HG02938 (cell line): ENCODE results near the gene FAM89A.

Experiments
- ATAC-seq: cut with Tn5 transposase; IDR thresholded peaks from one replicate; pipeline ENCODE4 v1.9.1; 2021; ENCODE audit warnings: mild to moderate bottlenecking, moderate library complexity; ENCODE audit not compliant: unreplicated experiment

Gene FAM89A

DNA sequence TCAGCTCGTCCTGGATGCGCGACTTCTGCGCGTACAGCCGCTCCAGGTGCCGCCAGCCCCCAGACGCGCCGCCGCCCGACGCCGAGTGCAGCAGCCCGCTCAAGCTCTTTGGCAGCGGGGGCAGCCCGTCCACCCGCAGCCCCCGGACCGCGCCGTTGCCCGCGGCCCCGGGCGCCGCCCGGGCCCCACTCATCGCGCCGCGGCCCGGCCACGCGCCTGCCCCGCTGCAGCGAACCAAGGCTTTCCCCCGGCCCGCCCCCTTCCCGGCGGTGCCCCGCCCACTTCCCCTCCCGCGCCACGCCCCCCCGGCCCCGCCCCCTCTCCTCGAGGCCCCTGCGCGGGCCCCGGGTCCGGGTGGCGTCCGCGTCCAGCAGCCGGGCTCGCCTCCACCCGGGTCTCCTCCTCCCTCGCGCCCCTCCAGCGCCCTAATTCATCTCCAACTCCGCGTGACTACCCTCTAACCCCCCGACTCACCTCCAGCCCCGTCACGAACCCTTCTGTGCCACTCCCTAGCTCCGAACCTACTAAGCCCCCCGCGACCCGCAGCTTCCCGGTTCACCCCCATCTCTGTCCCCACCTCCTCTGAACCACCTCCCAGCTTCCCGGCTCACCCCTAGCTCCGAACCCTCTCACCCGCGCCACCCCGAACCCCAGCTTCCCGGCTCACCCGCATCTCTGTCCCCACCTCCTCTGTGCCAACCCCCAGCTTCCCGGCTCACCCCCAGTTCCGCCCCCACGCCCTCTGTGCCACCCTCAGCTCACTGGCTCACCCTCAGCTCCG lies at the start of gene FAM89A:
Gene FAM89A, minus strand, starts transcription at position 236 of the 781 bp plus-strand sequence. Its CDS starts 43 bp downstream, at position 193.
- ATAC-seq, result peak; percentile 48

DNA sequence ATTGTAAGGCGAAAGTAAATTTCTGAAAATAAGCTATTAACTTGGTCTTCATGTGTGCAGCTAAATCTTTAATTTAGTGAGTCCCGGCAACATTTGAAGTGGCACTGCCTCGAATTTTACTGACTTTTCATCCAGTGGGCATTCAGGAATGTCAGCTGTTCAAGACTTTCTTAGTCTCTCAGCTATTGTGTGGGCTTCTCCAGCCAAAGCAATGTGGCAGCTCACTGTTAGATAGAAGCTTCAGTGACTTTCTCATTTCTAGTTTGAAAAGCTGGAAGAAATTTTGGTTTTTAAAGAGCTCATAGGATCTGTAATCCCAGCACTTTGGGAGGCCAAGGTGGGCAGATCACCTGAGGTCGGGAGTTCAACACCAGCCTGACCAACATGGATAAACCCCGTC lies 44.3 kb upstream of the FAM89A start:
- ATAC-seq, result no peak

DNA sequence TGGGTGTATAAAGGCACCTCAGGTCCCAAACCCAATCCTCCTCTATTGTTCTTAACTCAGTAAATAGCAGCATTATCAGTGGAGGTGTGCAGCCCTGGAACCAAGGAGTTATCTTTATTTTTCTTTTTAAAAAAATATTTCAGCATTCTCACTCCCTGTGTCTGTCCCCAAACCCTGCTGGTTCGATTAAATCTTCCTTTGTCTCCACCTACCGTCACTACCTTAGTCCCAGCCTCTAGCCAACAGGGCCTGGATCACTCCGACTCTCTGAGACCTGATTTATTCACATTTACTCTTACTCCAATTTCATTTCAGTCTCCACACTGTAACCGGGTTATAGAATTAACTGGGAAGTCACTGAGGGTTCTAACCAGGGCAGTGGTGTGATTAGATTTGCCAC lies 39.1 kb upstream of the FAM89A start:
- no peak for ATAC-seq

DNA sequence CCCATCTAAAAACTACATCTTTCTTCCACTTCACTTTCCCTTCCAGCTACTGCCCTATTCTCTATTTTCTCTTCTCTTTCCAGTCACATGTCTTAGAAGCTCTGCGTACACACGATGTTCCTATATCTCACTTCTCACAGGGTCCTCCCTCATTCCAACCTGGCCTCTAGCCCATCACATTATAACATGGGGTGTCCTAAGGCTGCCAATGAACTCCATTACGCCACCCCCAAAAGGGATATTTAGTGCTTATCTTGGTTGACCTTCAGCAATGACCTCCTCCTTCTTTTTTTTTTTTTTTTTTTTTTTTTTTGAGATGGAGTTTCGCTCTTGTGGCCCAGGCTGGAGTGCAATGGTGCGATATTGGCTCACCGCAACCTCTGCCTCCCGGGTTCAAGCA lies 38.2 kb upstream of the FAM89A start:
- no peak for ATAC-seq

DNA sequence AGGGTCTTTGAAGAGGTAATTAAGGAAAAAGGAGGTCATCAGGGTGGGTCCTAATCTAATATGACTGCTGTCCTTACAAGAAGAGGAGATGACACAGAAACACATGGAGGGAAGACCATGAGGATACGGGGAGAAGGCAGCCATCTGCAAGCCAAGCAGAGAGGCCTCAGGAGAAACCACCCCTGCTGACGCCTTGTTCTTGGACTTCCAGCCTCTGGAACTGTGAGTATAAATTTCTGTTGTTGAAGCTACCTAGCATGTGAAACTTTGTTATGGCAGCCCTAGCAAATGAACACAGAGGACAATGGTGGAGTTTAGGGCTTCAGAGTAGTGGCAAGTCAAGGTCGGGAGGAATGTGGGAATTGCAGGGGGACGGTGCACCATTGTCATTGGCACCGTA lies 36.7 kb upstream of the FAM89A start:
- no peak for ATAC-seq

DNA sequence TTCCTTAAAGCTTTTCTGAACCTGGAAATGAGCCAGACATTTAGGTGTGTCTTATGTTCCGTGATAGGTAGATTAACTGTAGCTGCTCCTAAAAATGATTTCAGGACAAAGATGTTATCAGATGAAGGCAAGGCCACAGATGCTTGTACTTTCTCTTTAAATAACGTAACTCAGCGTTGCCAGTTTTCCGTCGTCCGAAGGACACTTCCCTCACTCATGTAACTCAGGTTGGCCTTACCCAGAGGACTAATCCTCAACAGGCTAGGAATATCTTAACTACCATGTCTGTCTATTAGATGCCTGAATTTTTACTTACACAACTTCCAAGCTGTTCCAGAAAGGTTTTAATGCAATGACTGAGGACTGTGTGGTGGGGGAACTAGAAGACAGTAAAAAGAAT lies 35.4 kb upstream of the FAM89A start:
- ATAC-seq, result no peak

DNA sequence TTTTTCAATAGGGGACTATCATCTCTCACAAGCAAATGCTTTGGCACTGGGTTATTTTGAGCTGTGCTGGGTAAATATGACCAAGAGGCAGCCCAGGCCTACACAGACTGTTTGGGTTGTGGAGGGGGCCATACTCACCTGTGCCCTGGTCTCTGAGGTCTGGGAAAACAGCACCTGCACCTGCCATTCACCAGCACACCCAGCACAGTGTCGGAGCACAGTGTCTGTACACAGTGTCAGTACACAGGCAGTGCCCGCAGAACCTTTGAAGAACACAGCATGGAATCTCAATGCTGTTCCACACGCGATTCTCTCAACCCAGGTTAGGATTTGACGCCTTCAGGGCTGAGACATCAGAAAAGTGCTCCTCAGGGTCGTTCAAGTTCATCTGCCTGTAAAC lies 35.0 kb upstream of the FAM89A start:
- ATAC-seq, result no peak

DNA sequence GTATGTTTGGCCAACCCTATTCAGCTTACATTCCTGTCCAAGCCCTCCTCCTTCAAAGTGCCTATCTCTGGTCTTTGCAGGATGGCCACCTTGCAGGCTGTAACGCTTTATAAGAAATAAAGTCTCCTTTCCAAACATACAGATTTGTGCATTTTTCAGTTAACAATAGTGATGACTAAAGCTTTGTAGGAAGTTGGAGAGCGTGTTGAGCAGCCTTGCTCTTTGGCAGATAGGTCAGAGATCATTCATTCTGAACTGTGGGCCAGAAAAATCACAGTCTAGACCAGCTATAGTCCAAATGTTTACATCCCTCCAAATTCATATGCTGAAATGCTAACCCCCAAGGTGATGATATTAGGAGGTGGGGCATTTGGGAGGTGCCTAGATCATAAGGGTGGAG lies 34.0 kb upstream of the FAM89A start:
- no peak for ATAC-seq

DNA sequence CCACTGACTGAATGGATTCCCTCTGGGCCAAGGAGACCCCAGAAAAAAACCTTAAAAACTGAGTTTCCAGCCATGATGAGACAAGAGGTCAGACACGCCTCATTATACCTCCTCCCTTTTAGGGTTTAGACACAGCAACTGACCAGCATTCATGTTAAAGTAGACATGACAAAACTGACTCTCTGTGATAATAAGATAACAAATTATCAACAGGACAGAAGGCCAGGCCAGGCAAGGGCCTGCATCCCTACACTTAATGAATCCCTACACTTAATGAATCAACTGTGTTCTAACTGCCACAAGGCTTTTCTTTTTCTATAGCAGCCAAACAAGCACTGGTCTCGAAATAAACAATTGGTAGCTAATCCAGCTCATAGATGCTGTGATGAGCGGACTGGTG lies 33.3 kb upstream of the FAM89A start:
- no peak for ATAC-seq

DNA sequence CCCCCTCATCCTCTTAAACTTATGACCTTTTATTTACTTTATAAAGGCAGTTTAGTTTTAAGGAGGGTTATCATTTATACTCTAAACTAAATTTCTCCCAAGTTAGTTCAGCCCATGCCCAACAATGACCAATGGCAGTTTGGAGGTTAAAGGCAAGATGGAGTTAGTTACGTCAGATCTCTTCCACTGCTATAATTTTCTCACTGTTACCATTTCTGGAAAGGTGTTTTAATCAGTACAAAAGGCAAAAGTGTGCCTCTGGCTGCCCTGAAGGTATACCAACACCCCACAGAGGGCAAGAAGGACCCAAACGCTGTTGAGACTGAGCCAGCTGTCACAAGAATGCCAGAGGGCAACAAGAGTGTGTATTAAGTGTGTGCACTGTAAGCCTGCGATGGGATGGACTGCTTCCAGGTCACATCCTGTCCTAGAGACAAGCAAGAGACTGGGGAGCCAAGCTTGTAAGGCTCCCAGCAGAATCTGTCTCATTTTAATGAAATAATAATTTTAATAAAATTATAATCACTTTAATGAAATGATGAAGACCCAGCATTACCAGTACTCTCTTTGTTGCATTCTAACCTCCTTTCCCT lies 32.5 kb upstream of the FAM89A start:
- no peak for ATAC-seq

DNA sequence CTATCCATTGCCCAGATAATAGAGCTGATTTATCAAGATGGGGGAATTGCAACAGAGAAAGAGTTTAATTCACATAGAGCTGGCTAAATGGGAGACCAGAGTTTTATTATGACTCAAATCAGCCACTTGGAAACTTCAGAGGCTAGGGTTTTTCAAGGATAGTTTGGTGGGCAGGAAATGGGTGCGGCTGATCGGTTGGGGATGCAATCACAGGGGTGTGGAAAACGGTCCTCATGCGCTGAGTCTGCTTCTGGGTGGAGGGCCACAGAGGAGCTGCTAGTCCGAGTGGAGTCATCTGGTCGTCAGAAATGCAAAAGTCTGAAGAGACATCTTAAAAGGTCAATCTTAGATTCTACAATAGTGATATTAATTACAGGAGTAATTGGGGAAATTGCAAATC lies 32.0 kb upstream of the FAM89A start:
- no peak for ATAC-seq

DNA sequence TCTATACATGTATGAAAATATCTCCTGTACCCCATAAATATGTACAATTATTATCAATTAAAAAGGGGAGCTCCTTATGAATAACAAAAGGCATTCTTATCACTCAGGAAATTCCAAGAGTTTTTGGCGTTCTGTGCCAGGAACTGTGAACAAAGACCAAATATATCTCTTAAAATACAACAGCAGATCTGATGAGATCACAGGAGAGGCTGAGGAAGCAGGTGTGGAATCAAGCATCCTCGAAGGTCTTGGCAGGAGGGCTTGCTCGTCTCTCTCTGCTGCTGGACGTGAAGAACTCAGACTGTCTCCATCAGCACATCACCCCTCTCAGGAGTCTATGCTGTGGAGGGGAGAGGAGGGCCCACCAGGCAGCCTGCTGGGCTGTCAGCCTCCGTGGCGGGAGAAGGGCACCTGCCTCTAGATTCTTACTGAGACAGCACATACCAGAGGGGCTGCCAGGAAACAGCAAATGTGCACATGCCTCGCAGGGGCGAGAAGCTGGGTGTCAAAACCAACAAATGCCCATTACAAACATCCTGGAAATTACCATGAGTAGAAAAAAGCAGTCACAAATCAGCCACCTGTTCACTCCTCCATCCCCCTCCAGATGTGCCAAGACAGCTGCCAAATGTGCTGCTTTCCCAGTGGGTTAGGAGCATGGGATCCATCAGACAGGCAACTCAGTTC lies 30.8 kb upstream of the FAM89A start:
- ATAC-seq, result no peak

DNA sequence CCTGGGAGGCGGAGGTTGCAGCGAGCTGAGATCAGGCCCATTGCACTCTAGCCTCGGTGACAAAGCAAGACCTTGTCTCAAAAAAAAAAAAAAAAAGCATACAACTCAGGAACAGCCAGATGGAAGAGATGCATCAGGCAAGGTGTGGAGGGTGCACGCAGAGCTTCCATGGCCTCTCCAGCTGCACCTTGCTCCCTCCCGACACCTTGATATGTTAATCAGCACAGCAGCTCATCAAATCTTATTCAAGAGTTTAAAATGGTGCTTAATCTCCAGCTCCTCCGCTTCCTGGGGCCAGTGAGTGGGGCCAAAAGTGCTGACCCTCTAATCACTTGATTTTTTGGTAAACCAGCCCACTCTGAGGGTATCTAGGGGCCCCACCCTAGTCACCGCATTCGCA lies 29.3 kb upstream of the FAM89A start:
- no peak for ATAC-seq

DNA sequence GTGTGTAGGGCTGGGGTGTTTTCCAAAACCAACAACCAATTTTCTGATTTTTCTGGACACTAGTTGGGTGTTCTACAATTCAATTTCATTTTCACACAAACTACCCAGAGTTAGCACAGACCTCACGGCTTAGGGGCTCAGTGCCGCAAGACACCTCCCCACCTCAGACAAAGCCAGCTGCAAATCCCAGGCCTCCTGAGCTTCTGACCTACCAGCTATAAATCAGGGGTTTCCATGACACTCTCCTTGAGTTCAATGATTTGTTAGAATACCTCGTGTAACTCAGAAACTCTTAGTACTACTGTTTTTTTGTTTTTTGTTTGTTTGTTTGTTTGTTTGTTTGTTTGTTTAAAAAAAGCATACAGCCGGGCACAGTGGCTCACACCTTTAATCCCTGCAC lies 28.7 kb upstream of the FAM89A start:
- ATAC-seq, result no peak

DNA sequence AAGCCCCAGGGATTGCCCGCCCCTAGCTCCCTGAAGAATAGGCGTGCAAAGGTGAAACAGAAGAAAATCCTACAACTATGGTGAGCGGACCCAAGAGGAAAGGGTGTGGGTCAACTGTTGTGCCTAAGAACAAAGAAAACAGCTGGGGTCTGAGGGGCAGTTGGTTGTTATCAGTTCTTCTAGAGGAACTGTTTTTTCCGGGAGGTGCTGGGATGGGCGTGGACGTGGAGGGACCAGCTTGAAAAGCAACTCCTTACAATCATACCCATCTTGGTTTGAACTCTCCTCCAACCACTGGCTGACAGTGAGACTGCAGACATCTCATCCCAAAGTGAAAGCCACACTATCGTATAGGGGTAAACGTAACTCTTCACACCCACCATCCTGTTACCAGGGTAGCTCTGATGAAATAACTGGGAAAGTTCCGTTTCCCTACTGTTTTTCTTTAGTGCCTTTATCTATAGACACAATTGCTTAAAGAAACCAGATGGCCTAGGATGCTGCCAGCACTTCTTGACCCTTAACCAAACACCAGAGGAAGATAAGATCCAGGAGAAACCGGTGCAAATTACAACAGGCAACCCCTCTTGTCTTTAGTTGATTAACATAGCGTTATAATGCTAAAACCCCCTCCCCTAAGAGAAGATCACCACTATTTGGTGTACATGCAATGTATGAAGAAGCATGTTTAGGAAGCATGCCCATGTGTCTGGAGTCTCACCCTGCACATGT lies 25.6 kb upstream of the FAM89A start:
- ATAC-seq, result no peak

DNA sequence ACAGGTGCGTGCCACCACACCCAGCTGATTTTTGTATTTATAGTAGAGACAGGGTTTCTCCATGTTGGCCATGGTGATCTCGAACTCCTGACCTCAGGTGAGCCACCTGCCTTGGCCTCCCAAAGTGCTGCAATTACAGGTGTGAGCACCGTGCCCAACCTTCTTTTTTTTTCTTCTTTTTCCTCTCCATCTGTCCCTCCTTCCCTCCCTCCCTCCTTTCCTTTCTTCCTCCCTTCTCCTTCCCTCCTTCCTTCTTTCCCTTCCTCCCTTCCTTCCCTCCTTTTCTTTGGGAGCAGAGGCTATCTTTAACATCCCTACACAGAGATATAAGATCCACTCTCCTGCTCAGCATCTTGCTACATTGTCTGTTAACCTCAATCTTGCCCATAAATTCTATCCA lies 24.4 kb upstream of the FAM89A start:
- ATAC-seq, result no peak

DNA sequence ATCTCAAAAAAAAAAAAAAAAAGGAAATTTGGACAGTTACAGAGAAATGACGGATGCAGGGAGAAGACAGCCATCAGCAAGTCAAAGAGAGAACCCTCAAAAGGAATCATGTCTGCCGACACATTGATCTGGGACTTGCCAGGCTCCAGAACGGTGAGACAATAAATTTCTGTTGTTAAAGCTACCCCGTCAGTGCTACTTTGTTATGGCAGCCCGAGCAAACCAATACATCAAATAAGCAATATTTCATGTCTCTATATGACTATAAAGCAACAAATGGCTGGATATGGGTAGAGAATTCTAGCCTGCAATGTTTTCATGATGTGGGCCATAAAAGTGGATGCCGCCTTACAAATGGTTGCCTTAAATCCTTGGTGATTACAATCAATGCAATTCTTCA lies 23.3 kb upstream of the FAM89A start:
- no peak for ATAC-seq

DNA sequence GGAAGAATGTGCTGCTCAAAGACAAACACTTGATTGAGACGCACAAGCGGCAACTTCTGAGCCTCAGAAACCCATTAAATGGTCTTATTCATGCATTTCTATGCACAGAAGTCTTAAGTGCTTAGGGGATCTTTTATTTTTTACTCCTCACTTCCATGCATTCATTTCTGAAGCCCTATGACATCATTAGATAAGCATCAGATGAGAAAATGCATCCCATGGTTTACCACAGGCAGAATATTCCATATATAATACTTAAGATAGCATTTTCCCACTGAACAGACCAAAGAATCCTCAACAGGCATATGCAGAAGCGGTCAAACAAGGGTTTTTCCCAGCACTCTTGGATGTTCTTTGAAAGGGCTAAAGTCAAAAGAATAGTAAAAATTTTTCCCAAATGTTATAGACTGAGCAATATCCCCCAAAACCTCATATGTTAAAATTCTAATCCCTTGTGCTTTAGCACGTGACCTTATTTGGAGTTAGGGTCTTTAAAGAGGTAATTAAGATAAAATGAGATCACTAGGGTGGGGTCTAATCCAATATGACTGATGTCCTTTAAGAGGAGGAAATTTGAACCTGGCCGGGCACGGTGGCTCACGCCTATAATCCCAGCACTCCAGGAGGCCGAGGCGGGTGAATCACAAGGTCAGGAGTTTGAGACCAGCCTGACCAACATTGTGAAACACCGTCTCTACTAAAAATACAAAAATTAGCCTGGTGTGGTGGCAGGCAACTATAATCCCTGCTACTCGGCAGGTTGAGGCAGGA lies 22.6 kb upstream of the FAM89A start:
- ATAC-seq, result no peak

DNA sequence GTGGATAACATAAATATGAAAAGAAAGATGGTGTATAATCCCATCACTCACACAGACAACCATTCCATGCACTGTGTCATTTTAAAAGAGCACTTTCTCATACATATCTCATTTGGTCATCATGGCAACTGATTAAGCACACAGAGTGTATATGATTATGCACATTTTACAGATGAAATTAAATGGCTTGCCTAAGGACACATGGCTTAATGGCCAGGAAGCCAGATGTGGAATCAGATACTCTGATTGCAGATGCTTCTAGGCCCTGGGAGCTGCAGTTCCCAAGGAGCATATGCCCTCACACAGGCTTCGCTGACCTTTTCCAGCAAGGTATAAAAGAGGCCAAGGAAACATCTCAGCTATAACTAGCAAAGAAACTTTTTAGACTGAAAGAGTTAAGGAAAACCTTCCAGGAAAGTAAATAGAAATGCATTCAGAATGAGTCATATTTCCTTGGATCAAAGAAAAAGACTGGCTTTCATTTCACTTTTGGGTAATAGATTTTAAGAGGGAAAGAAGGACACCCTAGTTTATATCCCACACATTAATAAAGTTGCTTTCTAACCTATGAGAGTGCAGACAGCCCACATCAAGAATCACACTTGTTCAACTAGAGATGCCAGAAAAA lies 19.6 kb upstream of the FAM89A start:
- no peak for ATAC-seq

DNA sequence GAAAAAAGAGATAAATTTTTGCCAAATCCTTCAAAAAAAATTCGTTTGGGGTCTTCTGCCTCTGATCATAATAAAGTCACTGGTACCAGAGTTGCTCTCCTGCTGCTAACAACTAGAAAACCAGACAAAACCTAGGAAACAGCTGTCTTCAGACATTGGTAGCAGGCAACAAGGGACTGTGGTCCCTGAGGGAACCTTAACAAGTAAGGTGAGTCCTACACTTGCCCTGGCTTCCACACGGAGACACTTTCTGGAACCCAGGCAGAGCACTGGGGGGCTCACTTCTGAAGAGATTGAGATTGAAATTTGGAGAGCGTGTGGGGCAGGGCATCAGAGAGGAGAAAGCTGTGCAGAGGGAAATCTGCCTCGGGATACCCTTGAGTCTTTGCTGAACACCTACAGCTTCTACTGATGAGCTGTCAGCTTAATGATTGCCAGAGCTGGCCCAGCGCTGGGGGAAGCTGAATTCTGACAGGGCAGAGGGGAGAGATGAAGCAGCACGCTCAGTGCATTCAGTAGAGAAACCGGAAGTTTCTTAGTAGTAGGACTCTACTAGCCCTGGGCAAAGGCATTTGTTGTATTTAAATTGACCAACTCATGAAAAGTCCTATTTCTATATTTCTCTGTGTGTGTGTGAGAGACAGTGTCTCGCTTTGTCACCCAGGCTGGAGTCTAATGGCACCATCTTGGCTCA lies 18.5 kb upstream of the FAM89A start:
- no peak for ATAC-seq
